22Rv1 (cell line): ENCODE results near the gene TBC1D19.

Experiments
- ZFX ChIP-seq: fragments of 450-650 bp; IDR thresholded peaks from 2 replicates; pipeline ENCODE4 v1.6.1; 2017; ENCODE audit warnings: antibody characterized with exemption, borderline replicate concordance
- TF ChIP-seq, protein P1 (sequence below): fragments of 450-650 bp; IDR thresholded peaks from 2 replicates; pipeline ENCODE4 v1.5.1; 2017; ENCODE audit warnings: mild to moderate bottlenecking

DNA sequence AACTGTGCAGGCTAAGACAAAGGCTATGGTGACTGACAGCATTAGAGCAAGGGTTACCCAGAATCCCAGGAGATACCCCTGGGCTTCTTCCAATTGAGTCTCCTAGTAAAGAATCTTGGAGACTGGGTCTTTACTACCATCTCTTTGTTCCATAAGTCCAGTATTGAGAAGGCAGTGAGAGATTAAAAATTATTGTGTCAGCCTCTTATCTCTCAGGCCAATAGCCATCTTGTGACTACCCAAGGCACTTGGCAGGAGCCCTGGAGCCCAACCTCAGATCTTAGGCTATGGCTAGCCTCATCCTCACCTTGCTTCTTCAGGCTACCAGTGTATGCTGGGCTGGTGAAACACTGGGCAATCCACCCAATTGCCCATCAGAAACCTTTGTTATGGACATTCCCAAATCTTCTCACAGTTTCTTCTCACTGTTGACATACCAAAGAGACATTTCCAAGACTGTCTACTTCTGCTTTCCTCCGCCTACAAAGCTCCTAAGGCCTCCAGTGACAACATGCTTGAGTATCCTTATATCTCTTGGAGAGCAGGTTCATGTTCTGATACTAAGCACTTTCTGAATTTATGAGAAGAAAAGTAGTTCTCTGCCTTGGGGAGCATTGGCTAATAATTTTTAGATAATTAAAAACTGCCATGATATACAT lies 200.5 kb downstream of the TBC1D19 start:
- TF ChIP-seq, protein P1, sequence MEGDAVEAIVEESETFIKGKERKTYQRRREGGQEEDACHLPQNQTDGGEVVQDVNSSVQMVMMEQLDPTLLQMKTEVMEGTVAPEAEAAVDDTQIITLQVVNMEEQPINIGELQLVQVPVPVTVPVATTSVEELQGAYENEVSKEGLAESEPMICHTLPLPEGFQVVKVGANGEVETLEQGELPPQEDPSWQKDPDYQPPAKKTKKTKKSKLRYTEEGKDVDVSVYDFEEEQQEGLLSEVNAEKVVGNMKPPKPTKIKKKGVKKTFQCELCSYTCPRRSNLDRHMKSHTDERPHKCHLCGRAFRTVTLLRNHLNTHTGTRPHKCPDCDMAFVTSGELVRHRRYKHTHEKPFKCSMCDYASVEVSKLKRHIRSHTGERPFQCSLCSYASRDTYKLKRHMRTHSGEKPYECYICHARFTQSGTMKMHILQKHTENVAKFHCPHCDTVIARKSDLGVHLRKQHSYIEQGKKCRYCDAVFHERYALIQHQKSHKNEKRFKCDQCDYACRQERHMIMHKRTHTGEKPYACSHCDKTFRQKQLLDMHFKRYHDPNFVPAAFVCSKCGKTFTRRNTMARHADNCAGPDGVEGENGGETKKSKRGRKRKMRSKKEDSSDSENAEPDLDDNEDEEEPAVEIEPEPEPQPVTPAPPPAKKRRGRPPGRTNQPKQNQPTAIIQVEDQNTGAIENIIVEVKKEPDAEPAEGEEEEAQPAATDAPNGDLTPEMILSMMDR: no peak
- TF ChIP-seq ZFX: no peak
